Cardiac muscle cell (in vitro differentiated cells and primary cell): Measurements from ENCODE around the gene TOX2. TPM values are rescaled to one million over a fixed set of nuclear protein-coding genes. Genes with fewer than 3 reads are reported as not detected.
A peak's percentile ranks its signal among the peaks of the same experiment; 100 is the strongest.

ENCODE experiments used
- DNase-seq, 2 donors: peaks; one replicate each; pipeline versions ENCODE4 v3.0.0 to v3.0.0-alpha.2; 2010 to 2017; ENCODE audit warnings: low read depth in 1 of 2, low spot score in 1 of 2
- H3K27ac ChIP-seq: fragments of 200-600 bp; sonication (generic); 2 replicates; pipeline ENCODE4 v1.5.1; 2016
- H3K27me3 ChIP-seq: fragments of 200-600 bp; sonication (generic); 2 replicates; pipeline ENCODE4 v1.6.0; 2016; ENCODE audit warnings: control low read depth
- H3K36me3 ChIP-seq: fragments of 200-600 bp; sonication (generic); 2 replicates; pipeline ENCODE4 v1.5.1; 2016; ENCODE audit warnings: control low read depth
- H3K4me1 ChIP-seq: fragments of 200-600 bp; sonication (generic); 2 replicates; pipeline ENCODE4 v1.8.1; 2017; ENCODE audit warnings: low read depth, mild to moderate bottlenecking, mixed run types
- H3K4me3 ChIP-seq: fragments of 200-600 bp; sonication (generic); 2 replicates; pipeline ENCODE4 v1.5.1; 2016; ENCODE audit warnings: mild to moderate bottlenecking
- H3K9me3 ChIP-seq: fragments of 200-600 bp; sonication (generic); 2 replicates; pipeline ENCODE4 v1.5.1; 2017; ENCODE audit warnings: low read depth, mild to moderate bottlenecking, control low read depth
- polyA plus RNA-seq: library from polyadenylated mRNA; unstranded; fragments of >200 nt; fragmentation: Nextera tagmentation; extraction: Ambion mirVana; gene quantifications from 2 replicates; pipeline ENCODE4 v1.2.1, GENCODE V29; 2016
- total RNA-seq: library from RNA; depleted of rRNA; stranded (reverse); fragments of >200 nt; gene quantifications from 2 replicates; pipeline ENCODE4 v1.2.3, GENCODE V29; 2016
- TF ChIP-seq, protein P1 (sequence below): IDR thresholded peaks from 2 replicates; pipeline ENCODE4 v1.5.1; 2012; ENCODE audit warnings: low read depth, mild to moderate bottlenecking, low read length

The TOX2 gene
- total and polyA plus RNA-seq, 2 experiments from 2014 or later = 0.09 to 0.32 TPM

DNA sequence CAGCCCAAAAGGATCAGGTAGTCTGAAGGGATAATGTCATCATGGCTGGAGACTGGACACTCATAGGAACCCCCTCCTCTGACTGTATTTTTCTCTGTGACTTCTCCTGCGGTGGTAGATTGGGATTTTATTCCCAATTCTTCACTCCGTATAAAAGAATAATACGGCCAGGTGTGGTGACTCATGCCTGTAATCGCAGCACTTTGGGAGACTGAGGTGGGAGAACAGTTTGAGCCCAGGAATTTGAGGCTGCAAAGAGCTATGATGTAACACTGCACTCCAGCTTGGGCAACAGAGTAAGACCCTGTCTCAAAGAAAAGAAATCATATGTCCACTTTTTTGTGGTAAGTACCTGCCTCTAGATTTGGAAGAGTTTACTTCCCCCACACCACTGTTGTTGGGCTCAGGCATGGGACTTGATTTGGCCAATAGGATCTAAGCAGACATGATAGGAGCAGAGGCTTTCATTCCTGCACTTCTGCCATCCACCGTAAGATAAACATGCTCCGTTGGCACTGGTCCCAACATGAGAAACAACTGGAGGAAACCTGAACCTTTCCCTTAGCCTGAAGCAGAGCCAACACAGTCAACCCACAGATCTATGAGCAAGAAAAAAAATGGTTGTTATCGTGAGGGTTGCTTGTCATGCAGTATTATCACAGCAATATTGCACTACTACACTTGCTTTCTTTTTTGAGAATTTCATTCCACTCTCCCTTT, 190.3 kb downstream of the TOX2 start:
- no peak overlapping the region for H3K27ac ChIP-seq
- no peaks in the 10 kb centered on the region for H3K36me3 ChIP-seq
- H3K9me3 ChIP-seq = no peaks in the 10 kb centered on the region
- TF ChIP-seq, protein P1, sequence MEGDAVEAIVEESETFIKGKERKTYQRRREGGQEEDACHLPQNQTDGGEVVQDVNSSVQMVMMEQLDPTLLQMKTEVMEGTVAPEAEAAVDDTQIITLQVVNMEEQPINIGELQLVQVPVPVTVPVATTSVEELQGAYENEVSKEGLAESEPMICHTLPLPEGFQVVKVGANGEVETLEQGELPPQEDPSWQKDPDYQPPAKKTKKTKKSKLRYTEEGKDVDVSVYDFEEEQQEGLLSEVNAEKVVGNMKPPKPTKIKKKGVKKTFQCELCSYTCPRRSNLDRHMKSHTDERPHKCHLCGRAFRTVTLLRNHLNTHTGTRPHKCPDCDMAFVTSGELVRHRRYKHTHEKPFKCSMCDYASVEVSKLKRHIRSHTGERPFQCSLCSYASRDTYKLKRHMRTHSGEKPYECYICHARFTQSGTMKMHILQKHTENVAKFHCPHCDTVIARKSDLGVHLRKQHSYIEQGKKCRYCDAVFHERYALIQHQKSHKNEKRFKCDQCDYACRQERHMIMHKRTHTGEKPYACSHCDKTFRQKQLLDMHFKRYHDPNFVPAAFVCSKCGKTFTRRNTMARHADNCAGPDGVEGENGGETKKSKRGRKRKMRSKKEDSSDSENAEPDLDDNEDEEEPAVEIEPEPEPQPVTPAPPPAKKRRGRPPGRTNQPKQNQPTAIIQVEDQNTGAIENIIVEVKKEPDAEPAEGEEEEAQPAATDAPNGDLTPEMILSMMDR = no peak
- no peak overlapping the region for H3K4me3 ChIP-seq
- no peaks in the 10 kb centered on the region for H3K27me3 ChIP-seq
- H3K4me1 ChIP-seq = peaks cover 7% of the 10 kb centered on the region
- DNase-seq = peak; percentile 42 to 84

DNA sequence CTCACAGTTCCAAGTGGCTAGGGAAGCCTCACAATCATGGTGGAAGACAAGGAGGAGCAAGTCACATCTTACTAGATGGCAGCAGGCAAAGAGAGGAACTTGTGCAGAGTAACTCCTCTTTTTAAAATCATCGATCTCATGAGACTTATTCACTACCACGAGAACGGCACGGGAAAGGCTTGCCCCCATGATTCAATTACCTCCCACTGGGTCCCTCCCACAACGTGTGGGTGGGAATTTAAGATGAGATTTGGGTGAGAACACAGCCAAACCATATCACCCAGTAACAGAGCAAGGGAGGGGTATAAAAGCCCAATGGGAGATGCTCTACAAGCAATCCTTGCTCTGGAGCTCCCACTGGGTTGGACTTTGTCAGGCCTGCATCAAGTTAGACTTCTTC, 192.0 kb downstream of the TOX2 start:
- no peak overlapping the region for H3K27ac ChIP-seq
- TF ChIP-seq, protein P1 = no peak
- no peak overlapping the region for H3K4me3 ChIP-seq
- DNase-seq = peak in 1 of 2 donors; percentile 7
- H3K9me3 ChIP-seq = no peaks in the 10 kb centered on the region
- H3K4me1 ChIP-seq = peaks cover 3% of the 10 kb centered on the region
- H3K36me3 ChIP-seq = no peaks in the 10 kb centered on the region
- no peaks in the 10 kb centered on the region for H3K27me3 ChIP-seq

DNA sequence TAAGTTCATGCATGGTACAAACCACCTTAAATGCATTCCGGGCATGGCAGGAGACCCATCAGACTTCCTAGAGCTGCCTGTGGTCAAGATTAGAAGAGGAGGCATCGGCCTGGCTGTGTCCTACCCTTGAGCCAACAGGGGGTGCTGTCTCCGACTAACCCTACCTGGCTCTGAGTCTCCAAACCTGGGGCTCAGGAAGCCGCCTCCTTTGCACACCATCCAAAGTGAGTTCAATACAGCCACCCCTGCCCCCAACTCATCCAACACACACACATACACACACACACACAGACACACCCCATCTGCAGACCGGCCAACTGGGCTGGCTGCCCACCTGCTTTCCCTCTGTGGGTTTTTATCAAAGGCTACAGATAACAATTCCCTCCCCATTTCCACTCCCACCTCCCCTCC, 195.3 kb downstream of the TOX2 start:
- H3K27ac ChIP-seq = peak overlapping the region; percentile 32
- H3K4me3 ChIP-seq = no peak overlapping the region
- H3K4me1 ChIP-seq = peaks cover 3% of the 10 kb centered on the region
- H3K36me3 ChIP-seq = peaks cover 18% of the 10 kb centered on the region
- DNase-seq = peak in 1 of 2 donors; percentile 74
- TF ChIP-seq, protein P1 = peak; percentile 54
- H3K27me3 ChIP-seq = no peaks in the 10 kb centered on the region
- no peaks in the 10 kb centered on the region for H3K9me3 ChIP-seq

DNA sequence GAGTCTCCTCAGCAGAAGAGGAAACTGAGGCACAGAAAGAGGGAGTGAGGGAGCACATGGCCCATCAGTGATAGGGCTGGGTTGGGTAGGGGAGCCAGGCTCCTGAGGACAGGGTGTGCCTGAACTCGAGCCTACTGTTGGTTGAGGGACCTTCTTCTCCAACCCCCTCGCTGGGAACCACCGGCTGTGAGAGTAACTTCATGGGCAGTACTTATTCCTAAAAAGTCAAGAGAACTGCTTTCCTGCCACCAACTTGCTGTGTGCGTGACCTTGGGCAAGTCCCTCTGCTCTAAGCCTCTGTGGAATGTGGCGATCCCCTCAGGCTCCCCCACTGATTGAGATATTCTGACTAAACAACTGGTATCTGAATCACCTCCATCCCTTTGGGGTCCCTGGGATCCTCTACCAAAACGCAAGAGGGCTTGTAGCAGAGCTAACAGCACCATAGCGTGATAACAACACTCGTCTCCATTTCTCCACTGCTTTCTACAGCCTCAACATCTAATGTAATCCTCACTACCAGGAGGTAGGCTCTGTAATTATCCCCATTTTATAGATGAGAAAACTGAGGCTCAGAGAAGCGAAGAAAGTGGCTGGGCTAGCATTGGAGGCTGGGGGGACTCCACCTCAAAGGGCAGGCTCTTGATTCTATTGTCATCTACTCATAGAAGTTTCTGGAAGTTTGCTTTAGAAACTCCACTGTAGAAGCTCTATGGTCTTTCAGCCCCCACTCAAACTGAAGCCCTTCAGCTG, 196.3 kb downstream of the TOX2 start:
- H3K9me3 ChIP-seq = no peaks in the 10 kb centered on the region
- no peak for DNase-seq

DNA sequence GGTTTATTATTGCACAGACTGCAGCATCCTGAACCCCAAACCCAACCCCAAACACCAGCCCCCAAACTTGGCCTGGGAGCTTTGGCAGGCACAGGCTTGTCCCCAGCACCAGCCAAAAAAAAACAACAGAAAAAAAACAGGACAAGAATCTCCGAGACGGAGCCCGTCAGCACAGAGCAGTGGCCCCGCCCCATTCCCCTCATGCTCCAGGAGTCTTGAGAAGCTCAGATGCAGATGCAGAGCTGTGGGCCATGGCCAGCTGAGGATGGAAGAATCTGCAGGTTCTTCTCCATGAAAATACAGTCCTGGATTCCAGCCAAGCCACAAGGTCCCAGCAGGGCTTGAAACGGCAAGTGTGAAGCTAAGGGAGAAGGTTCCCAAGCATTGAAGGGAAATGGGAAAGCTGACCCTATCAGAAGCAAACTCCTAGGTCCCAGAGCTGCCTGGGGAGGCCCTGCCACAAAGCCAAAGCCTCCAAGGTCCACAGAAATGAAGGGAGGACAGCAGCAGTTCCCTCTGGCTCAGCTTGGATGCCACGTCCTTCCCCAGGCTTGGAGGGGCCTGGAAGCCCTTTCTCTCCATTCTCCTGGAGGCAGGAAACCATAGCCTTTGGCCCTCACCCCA, 197.2 kb downstream of the TOX2 start:
- TF ChIP-seq, protein P1 = no peak
- peaks cover 2% of the 10 kb centered on the region for H3K4me1 ChIP-seq
- no peaks in the 10 kb centered on the region for H3K9me3 ChIP-seq
- peak overlapping the region; percentile 59 for H3K27ac ChIP-seq
- peaks cover 24% of the 10 kb centered on the region for H3K36me3 ChIP-seq
- peak in 1 of 2 donors; percentile 40 for DNase-seq
- no peaks in the 10 kb centered on the region for H3K27me3 ChIP-seq
- H3K4me3 ChIP-seq = no peak overlapping the region

More for the DNA sequence above, 196.3 kb downstream of the TOX2 start:
- H3K4me1 ChIP-seq = peaks cover 2% of the 10 kb centered on the region
- peaks cover 19% of the 10 kb centered on the region for H3K36me3 ChIP-seq
- H3K27me3 ChIP-seq = no peaks in the 10 kb centered on the region
- H3K27ac ChIP-seq = peak overlapping the region; percentile 59
- no peak overlapping the region for H3K4me3 ChIP-seq
- TF ChIP-seq, protein P1 = no peak
